GM19328 (cell line): Measurements from ENCODE around the gene DOCK4.

ENCODE experiments used
- ATAC-seq: cut with Tn5 transposase; IDR thresholded peaks from one replicate; pipeline ENCODE4 v1.9.1; 2021; ENCODE audit warnings: mild to moderate bottlenecking, moderate library complexity; ENCODE audit not compliant: unreplicated experiment

The DOCK4 gene

GRCh38 chr7:111982133-111982532 is 224.1 kb downstream of the DOCK4 start:
- no peak for ATAC-seq

- no peak for ATAC-seq
Measured at GRCh38 chr7:111980725-111981124, 225.5 kb downstream of the DOCK4 start.

- ATAC-seq, result no peak
Measured at GRCh38 chr7:111975346-111975745, 230.9 kb downstream of the DOCK4 start.

GRCh38 chr7:111960984-111961383 is 245.2 kb downstream of the DOCK4 start:
- no peak for ATAC-seq

- no peak for ATAC-seq
Measured at GRCh38 chr7:111958896-111959295, 247.3 kb downstream of the DOCK4 start.

GRCh38 chr7:111958431-111958830 is 247.8 kb downstream of the DOCK4 start:
- no peak for ATAC-seq

- ATAC-seq, result no peak
Measured at GRCh38 chr7:111955616-111956015, 250.6 kb downstream of the DOCK4 start.

- ATAC-seq, result no peak
Measured at GRCh38 chr7:111954474-111955381, 251.5 kb downstream of the DOCK4 start.

GRCh38 chr7:111954056-111954455 is 252.1 kb downstream of the DOCK4 start:
- no peak for ATAC-seq

- ATAC-seq, result no peak
Measured at GRCh38 chr7:111953611-111954010, 252.6 kb downstream of the DOCK4 start.

- ATAC-seq, result no peak
Measured at GRCh38 chr7:111952783-111953182, 253.4 kb downstream of the DOCK4 start.

GRCh38 chr7:111951052-111951451 is 255.1 kb downstream of the DOCK4 start:
- ATAC-seq, result no peak

- no peak for ATAC-seq
Measured at GRCh38 chr7:111942450-111943081, 263.6 kb downstream of the DOCK4 start.

- no peak for ATAC-seq
Measured at GRCh38 chr7:111937163-111937562, 269.0 kb downstream of the DOCK4 start.

GRCh38 chr7:111933609-111934008 is 272.6 kb downstream of the DOCK4 start:
- ATAC-seq, result no peak

GRCh38 chr7:111931958-111932357 is 274.2 kb downstream of the DOCK4 start:
- ATAC-seq, result no peak

- ATAC-seq, result no peak
Measured at GRCh38 chr7:111931016-111931517, 275.1 kb downstream of the DOCK4 start.

- ATAC-seq, result no peak
Measured at GRCh38 chr7:111929264-111929663, 276.9 kb downstream of the DOCK4 start.

- ATAC-seq, result no peak
Measured at GRCh38 chr7:111927353-111928019, 278.7 kb downstream of the DOCK4 start.

GRCh38 chr7:111920329-111920728 is 285.9 kb downstream of the DOCK4 start:
- no peak for ATAC-seq

- no peak for ATAC-seq
Measured at GRCh38 chr7:111919631-111920179, 286.5 kb downstream of the DOCK4 start.
